K562 (cell line): ENCODE results near the gene GZMM. TPM values are rescaled to one million over a fixed set of nuclear protein-coding genes. Genes with fewer than 3 reads are reported as not detected.

Experiments
- ADNP ChIP-seq: fragments of 200-800 bp; sonication (Bioruptor generic); IDR thresholded peaks from 2 replicates; pipeline ENCODE4 v1.6.1; 2016; ENCODE audit warnings: missing genetic modification characterization, missing compliant biosample characterization
- ARID3B ChIP-seq: fragments of 250-450 bp; sonication (Bioruptor Pico); IDR thresholded peaks from 2 replicates; pipeline ENCODE4 v1.4.0; 2020; ENCODE audit warnings: borderline replicate concordance
- ATF3 ChIP-seq, 2 experiments: fragments of 450-650 bp in 1 of 2; sonication (generic) in 1 of 2; formaldehyde crosslinking in 1 of 2; IDR thresholded peaks in 1 of 2; conservative IDR thresholded peaks in 1 of 2; 2 replicates each; pipeline versions ENCODE4 v1.6.1 to v1.8.1; 2016 to 2023; ENCODE audit warnings: mild to moderate bottlenecking in 2 of 2, moderate library complexity in 2 of 2, inconsistent platforms in 1 of 2, missing genetic modification reagents in 1 of 2
- ELF2 ChIP-seq: fragments of 250-450 bp; sonication (Bioruptor Pico); IDR thresholded peaks from 2 replicates; pipeline ENCODE4 v1.5.0; 2021; ENCODE audit warnings: mild to moderate bottlenecking
- MBD2 ChIP-seq: sonication (generic); IDR thresholded peaks from 2 replicates; pipeline ENCODE4 v1.6.1; 2016; ENCODE audit warnings: low read depth, borderline replicate concordance
- PREB ChIP-seq: sonication (generic); formaldehyde crosslinking; IDR thresholded peaks from 2 replicates; pipeline ENCODE4 v1.8.1; 2023; ENCODE audit warnings: mild to moderate bottlenecking, missing genetic modification reagents
- TAF7 ChIP-seq: fragments of 450-650 bp; IDR thresholded peaks from 2 replicates; pipeline ENCODE4 v1.6.1; 2016; ENCODE audit warnings: missing genetic modification characterization, missing compliant biosample characterization
- TFAP4 ChIP-seq: sonication (generic); formaldehyde crosslinking; IDR thresholded peaks from 2 replicates; pipeline ENCODE4 v1.8.0; 2022; ENCODE audit warnings: missing genetic modification reagents, mild to moderate bottlenecking, moderate library complexity, borderline replicate concordance
- XRCC5 ChIP-seq: fragments of 200-400 bp; formaldehyde crosslinking; IDR thresholded peaks from 2 replicates; pipeline ENCODE4 v1.6.1; 2017; ENCODE audit warnings: low read depth, mild to moderate bottlenecking, low read length
- YBX1 ChIP-seq: fragments of 450-650 bp; IDR thresholded peaks from 2 replicates; pipeline ENCODE4 v1.7.1; 2016; ENCODE audit warnings: mild to moderate bottlenecking
- ZBED1 ChIP-seq: IDR thresholded peaks from 2 replicates; pipeline ENCODE4 v1.6.1; 2014
- ZNF609 ChIP-seq: sonication (generic); formaldehyde crosslinking; IDR thresholded peaks from 2 replicates; pipeline ENCODE4 v1.8.1; 2023; ENCODE audit warnings: missing genetic modification reagents, mild to moderate bottlenecking, borderline replicate concordance
- ZNF668 ChIP-seq: fragments of 250-450 bp; sonication (Bioruptor Pico); IDR thresholded peaks from 2 replicates; pipeline ENCODE4 v1.8.0; 2022; ENCODE audit warnings: mild to moderate bottlenecking, inconsistent platforms
- ZNF764 ChIP-seq: fragments of 250-450 bp; sonication (Bioruptor Pico); IDR thresholded peaks from 2 replicates; pipeline ENCODE4 v1.4.0; 2020; ENCODE audit warnings: low read depth, mild to moderate bottlenecking, moderate library complexity
- polyA plus RNA-seq, 8 experiments: library from polyadenylated mRNA; depleted of rRNA in 4 of 8; stranded (reverse) in 5 of 8; unstranded in 3 of 8; fragments of >200 nt; fragmentation: Nextera tagmentation in 2 of 8; fragmentation: Illumina TruSeq in 1 of 8; extraction: Ambion mirVana in 2 of 8; extraction: Trizol in 1 of 8; gene quantifications; 2 replicates each; pipeline versions ENCODE4 v1.2.1 to v1.2.3, GENCODE V29; 2011 to 2014; ENCODE audit warnings: inconsistent platforms in 1 of 8, missing spikeins in 1 of 8
- total RNA-seq, 7 experiments: library from RNA; depleted of rRNA in 6 of 7; stranded (reverse); fragments of >200 nt in 6 of 7; fragmentation: Illumina TruSeq in 2 of 7; extraction: Trizol in 2 of 7; gene quantifications; 2 replicates each; pipeline versions ENCODE4 v1.2.1 to v1.2.3, GENCODE V29; 2011 to 2021; ENCODE audit warnings: low replicate concordance in 1 of 7

The GZMM gene
- total and polyA plus RNA-seq, 9 of the 15 experiments (the other 6 are each of a cell fraction or from before 2014, with no cell fraction given): 0.08 to 2.6 (median 0.70) TPM; not detected in 2

GRCh38 chr19:597406-598315 is 53.8 kb downstream of the GZMM start (continued):
- TF ChIP-seq ZNF764 (CRISPR knock-in tag) (no peak), ZNF609 (CRISPR knock-in tag) (peak; percentile 35; the same call in 1 of the 2 replicates), TAF7 (tag) (no peak), PREB (CRISPR knock-in tag) (0 out of 2 replicates have a peak, but pooled peaks have one; percentile 30), ARID3B (CRISPR knock-in tag) (no peak), MBD2 (peak; percentile 21; the same call in 1 of the 2 replicates), ZBED1 (no peak), ADNP (tag) (peak; percentile 81), ZNF668 (CRISPR knock-in tag) (0 out of 2 replicates have a peak, but pooled peaks have one; percentile 54), TFAP4 (CRISPR knock-in tag) (0 out of 2 replicates have a peak, but pooled peaks have one; percentile 17), ATF3 (IDR thresholded peaks at IDR 0.05) (no peak), ATF3 (CRISPR knock-in tag; conservative IDR thresholded peaks at IDR 0.05) (no peak), XRCC5 (peak; percentile 50; the same call in 1 of the 2 replicates), YBX1 (no peak), ELF2 (CRISPR knock-in tag) (no peak)
